Stimulated activated CD8-positive, alpha-beta memory T cell treated with anti-CD3 and anti-CD28 coated beads, Interleukin-12 subunit alpha, Interleukin-12 subunit beta, amount 100 ng/mL, for 1 hour (primary cell): ENCODE data around the gene DENND4C.
A peak's percentile ranks its signal among the peaks of the same experiment; 100 is the strongest.
"Not testable (repeated sequence)": the region's sequence is repeated elsewhere in the genome, so short reads cannot be mapped to it uniquely, and the experiment has no call there.

Source experiments
- DNase-seq: peaks from one replicate; pipeline ENCODE4 v3.0.0-alpha.2; 2020; ENCODE audit warnings: low read depth

DENND4C gene

GRCh38 chr9:19372567-19372966 lies 142.1 kb downstream of the DENND4C start:
- DNase-seq, result no peak

GRCh38 chr9:19373527-19373926 lies 143.0 kb downstream of the DENND4C start:
- no peak for DNase-seq

GRCh38 chr9:19375538-19375937 lies 145.0 kb downstream of the DENND4C start:
- DNase-seq, result no peak

- no peak for DNase-seq
These were observed 146.4 kb downstream of the DENND4C start for GRCh38 chr9:19376931-19377330.

GRCh38 chr9:19378164-19378563 lies 147.7 kb downstream of the DENND4C start:
- DNase-seq, result no peak

- no peak for DNase-seq
These were observed 148.2 kb downstream of the DENND4C start for GRCh38 chr9:19378647-19379046.

- DNase-seq, result no peak
These were observed 148.8 kb downstream of the DENND4C start for GRCh38 chr9:19379283-19379682.

- DNase-seq, result no peak
These were observed 149.2 kb downstream of the DENND4C start for GRCh38 chr9:19379697-19380046.

- DNase-seq, result no peak
These were observed 150.3 kb downstream of the DENND4C start for GRCh38 chr9:19380826-19381075.

GRCh38 chr9:19381656-19382055 lies 151.2 kb downstream of the DENND4C start:
- no peak for DNase-seq

- DNase-seq, result not testable (repeated sequence)
These were observed 154.7 kb downstream of the DENND4C start for GRCh38 chr9:19385212-19385611.

GRCh38 chr9:19385786-19386501 lies 155.5 kb downstream of the DENND4C start:
- no peak for DNase-seq

- DNase-seq, result no peak
These were observed 156.1 kb downstream of the DENND4C start for GRCh38 chr9:19386502-19387044.

GRCh38 chr9:19387317-19387716 lies 156.8 kb downstream of the DENND4C start:
- no peak for DNase-seq

GRCh38 chr9:19389539-19389938 lies 159.0 kb downstream of the DENND4C start:
- DNase-seq, result not testable (repeated sequence)

GRCh38 chr9:19397845-19398244 lies 167.4 kb downstream of the DENND4C start:
- DNase-seq, result no peak

- not testable (repeated sequence) for DNase-seq
These were observed 172.7 kb downstream of the DENND4C start for GRCh38 chr9:19403231-19403630.

GRCh38 chr9:19404283-19405075 lies 174.0 kb downstream of the DENND4C start:
- DNase-seq, result no peak

- DNase-seq, result no peak
These were observed 175.3 kb downstream of the DENND4C start for GRCh38 chr9:19405771-19406170.

- no peak for DNase-seq
These were observed 177.8 kb downstream of the DENND4C start for GRCh38 chr9:19408316-19408692.

GRCh38 chr9:19408693-19409400 lies 178.4 kb downstream of the DENND4C start, which contains the start of gene ACER2:
Gene ACER2 (plus strand): TSS chr9:19409009. CDS start chr9:19409085, 76 bp downstream.
- peak; percentile 86 for DNase-seq

GRCh38 chr9:19409401-19410194 lies 179.1 kb downstream of the DENND4C start:
- no peak for DNase-seq
